Measurements from ENCODE around the gene S100A6. TPM values are rescaled to one million over a fixed set of nuclear protein-coding genes. Genes with fewer than 3 reads are reported as not detected.

Gene S100A6
- total RNA-seq, 1 donor from 2014 or later, result 1.1 TPM

DNA sequence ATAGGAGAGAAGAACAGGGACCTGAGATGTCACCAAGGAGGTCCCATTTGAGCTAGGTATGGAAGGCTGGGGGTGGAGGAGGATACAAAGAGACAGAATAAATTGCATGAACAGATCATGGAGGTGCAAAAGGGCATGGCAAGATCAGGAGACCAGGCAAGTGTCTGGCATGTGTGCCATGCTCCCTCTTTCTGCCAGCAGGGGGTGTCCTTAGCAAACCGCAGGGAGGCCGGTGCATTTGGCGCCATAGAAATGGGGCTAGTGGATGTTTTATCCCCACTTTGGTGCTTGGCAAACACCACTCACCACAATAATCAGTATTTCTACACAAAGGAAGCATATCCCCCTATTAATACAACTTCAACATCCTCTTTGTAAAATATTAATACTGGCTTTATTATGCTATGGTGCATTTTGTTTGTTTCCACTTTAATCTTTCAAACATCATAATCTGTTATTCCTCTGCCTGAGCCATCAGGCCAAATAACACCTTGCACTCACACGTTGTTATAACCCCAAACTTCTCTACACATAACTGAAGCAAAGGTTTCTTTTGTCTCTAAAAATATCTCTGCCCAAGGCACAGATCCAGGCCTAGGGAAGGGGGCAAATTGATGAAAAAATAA, 25.9 kb downstream of the S100A6 start:
- Mint-ChIP-seq H3K36me3 (ENCODE audit: unreplicated experiment) (no peaks in the 10 kb centered on the region), H3K27ac (ENCODE audit: unreplicated experiment) (no peak overlapping the region), H3K9me3 (ENCODE audit: unreplicated experiment) (no peaks in the 10 kb centered on the region), H3K4me1 (ENCODE audit: unreplicated experiment) (peaks cover 42% of the 10 kb centered on the region), H3K4me3 (ENCODE audit: unreplicated experiment) (no peak overlapping the region), H3K27me3 (ENCODE audit: unreplicated experiment) (no peaks in the 10 kb centered on the region)
- DNase-seq (ENCODE audit: extremely low spot score, unreplicated experiment), result no peak
- TF ChIP-seq CTCF (IDR thresholded peaks at IDR 0.05), result peak; percentile 63

DNA sequence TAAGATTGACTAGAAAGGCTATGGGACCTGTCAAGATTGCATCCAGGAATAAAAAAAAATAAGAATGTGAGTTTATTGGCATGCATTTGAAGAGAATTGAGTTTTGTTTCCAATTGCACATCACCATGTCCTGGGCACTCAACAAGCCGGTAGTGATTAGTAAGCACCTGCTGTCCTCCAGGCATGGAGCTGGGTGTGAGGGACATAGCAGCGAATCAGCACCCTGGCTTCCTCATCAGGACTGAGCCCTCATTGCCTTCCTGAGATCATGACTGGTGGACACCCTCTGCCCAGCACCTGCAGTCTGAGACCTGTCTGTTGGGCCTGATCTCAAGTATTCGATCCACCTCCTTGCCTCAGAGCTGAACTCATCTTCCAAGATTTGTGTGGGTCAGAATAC, 26.8 kb downstream of the S100A6 start:
- no peaks in the 10 kb centered on the region for H3K9me3 Mint-ChIP-seq (ENCODE audit: unreplicated experiment)
- peaks cover 42% of the 10 kb centered on the region for H3K4me1 Mint-ChIP-seq (ENCODE audit: unreplicated experiment)
- H3K27me3 Mint-ChIP-seq (ENCODE audit: unreplicated experiment), result no peaks in the 10 kb centered on the region
- no peak overlapping the region for H3K27ac Mint-ChIP-seq (ENCODE audit: unreplicated experiment)
- no peak overlapping the region for H3K4me3 Mint-ChIP-seq (ENCODE audit: unreplicated experiment)
- no peak for DNase-seq (ENCODE audit: extremely low spot score, unreplicated experiment)
- TF ChIP-seq CTCF (IDR thresholded peaks at IDR 0.05), result no peak
- H3K36me3 Mint-ChIP-seq (ENCODE audit: unreplicated experiment), result no peaks in the 10 kb centered on the region

DNA sequence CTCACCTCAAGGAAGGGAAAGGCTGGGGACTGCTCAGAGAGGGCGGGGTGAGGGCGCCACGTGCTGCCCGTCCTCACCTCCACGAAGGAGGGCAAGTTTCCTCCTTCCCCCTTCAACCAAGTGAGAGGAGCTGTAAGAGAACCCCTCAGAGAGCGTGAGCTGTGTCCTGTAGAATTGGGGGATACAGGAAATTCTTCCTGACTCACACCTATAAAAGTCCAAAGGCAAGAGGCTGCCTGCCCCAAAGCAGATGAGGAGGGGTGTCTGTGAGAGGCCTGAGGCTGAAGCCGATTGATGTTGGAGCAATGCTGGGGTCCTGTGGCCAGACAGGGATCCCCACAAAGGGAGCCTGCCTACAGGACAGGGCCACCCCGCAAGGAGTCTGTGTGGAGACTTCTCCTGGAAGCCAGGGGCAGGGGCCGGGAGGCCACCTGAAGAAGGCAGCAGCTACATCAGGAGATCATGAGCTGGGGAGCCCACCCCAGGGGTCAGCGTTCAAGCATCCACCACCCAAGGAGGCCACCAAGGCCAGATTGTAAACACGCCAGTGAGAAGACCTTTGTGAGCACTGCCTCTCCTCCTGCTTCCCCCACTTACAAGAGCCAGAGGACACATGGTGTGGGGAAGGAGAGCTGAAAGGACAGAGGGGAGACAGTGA, 27.7 kb downstream of the S100A6 start:
- peaks cover 41% of the 10 kb centered on the region for H3K4me1 Mint-ChIP-seq (ENCODE audit: unreplicated experiment)
- peak overlapping the region; percentile 66 for H3K27ac Mint-ChIP-seq (ENCODE audit: unreplicated experiment)
- H3K9me3 Mint-ChIP-seq (ENCODE audit: unreplicated experiment), result no peaks in the 10 kb centered on the region
- H3K36me3 Mint-ChIP-seq (ENCODE audit: unreplicated experiment), result no peaks in the 10 kb centered on the region
- TF ChIP-seq CTCF (IDR thresholded peaks at IDR 0.05), result no peak
- no peak for DNase-seq (ENCODE audit: extremely low spot score, unreplicated experiment)
- H3K4me3 Mint-ChIP-seq (ENCODE audit: unreplicated experiment), result no peak overlapping the region
- H3K27me3 Mint-ChIP-seq (ENCODE audit: unreplicated experiment), result no peaks in the 10 kb centered on the region

DNA sequence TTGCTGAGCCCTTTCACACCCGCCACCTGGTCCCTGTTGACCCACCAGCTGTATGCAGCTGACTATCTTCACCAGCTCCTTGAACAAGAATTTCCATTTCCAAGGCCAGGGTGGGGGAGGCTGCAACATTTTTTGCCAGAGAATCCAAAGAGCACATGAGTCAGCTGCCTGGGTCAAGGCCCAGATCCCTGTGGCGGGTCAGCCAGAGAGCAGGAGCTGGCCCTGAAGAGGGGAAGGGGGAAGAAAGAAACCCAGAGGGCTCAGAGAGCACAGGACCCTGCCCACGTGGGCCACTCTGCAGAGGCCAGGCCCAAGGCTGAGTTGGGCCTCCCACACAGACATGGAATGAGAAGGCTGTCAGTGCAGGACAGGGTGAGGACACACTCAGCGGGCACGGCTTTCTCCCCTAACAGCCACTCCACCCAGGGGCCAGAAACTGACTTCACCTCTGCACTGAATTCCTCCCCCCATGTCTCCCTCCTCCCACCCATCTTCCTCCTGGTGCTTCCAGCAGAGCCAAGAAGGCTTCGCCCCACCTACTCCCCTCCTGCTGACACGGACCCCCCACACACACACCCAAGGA, 28.9 kb downstream of the S100A6 start:
- TF ChIP-seq CTCF (IDR thresholded peaks at IDR 0.05), result no peak
- no peak for DNase-seq (ENCODE audit: extremely low spot score, unreplicated experiment)
- peaks cover 38% of the 10 kb centered on the region for H3K4me1 Mint-ChIP-seq (ENCODE audit: unreplicated experiment)
- peak overlapping the region; percentile 73 for H3K27ac Mint-ChIP-seq (ENCODE audit: unreplicated experiment)
- no peaks in the 10 kb centered on the region for H3K9me3 Mint-ChIP-seq (ENCODE audit: unreplicated experiment)
- peaks cover 2% of the 10 kb centered on the region for H3K27me3 Mint-ChIP-seq (ENCODE audit: unreplicated experiment)
- no peaks in the 10 kb centered on the region for H3K36me3 Mint-ChIP-seq (ENCODE audit: unreplicated experiment)
- H3K4me3 Mint-ChIP-seq (ENCODE audit: unreplicated experiment), result no peak overlapping the region

DNA sequence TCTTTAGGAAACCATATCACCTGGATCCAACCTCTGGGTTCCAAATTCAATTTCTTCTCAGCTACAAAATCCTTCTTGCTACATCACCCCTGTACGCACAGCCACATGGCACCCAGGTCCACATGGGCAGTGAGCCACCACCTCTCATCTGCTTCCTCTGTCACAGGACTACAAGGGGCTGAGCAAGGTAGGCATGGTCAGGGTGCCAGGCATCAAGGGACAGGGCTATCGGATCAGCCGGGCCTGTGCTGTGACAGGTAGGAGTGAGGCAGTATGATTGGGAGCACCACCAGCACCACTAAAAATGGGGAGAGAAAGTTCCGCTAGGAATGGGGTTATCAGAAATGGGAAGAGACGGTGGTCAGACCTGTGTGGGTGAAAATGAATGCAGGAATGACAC, 29.4 kb downstream of the S100A6 start:
- TF ChIP-seq CTCF (IDR thresholded peaks at IDR 0.05), result no peak
- Mint-ChIP-seq H3K4me1 (ENCODE audit: unreplicated experiment) (peaks cover 32% of the 10 kb centered on the region), H3K27me3 (ENCODE audit: unreplicated experiment) (peaks cover 5% of the 10 kb centered on the region), H3K9me3 (ENCODE audit: unreplicated experiment) (no peaks in the 10 kb centered on the region), H3K27ac (ENCODE audit: unreplicated experiment) (peak overlapping the region; percentile 73), H3K4me3 (ENCODE audit: unreplicated experiment) (no peak overlapping the region), H3K36me3 (ENCODE audit: unreplicated experiment) (no peaks in the 10 kb centered on the region)
- DNase-seq (ENCODE audit: extremely low spot score, unreplicated experiment), result no peak

Data from osteocyte (in vitro differentiated cells).